ENCODE measurements around the gene ASCC1. TPM values are rescaled to one million over a fixed set of nuclear protein-coding genes. Genes with fewer than 3 reads are reported as not detected.

Gene ASCC1
- total RNA-seq: 10 to 100 TPM; 24.4 to 42.4 (median 35.2) TPM

- Histone ChIP-seq H3K4me3 (peak within 1 kb of the TSS; percentile 48 to 67), H3K36me3 (peaks cover 0 to 32% of the 10 kb centered on the region in 2 donors), H3K4me1 (peaks cover 0 to 77% (median 16%) of the 10 kb centered on the region in 3 donors), H3K27ac (peak within 1 kb of the TSS; percentile 77 to 99 (median 92)), H3K9me3 (no peaks in the 10 kb centered on the region), H3K27me3 (no peaks in the 10 kb centered on the region)
- 0 to 1% methylated on average over 21 to 35 of the region's 64 CpGs for WGBS, 2 donors (ENCODE audit: low coverage in 1 of 2)
- TF ChIP-seq POLR2A (IDR thresholded peaks at IDR 0.05): peak; percentile 87 to 92
- TF ChIP-seq POLR2AphosphoS5 (IDR thresholded peaks at IDR 0.05): peak; percentile 90
- no peak for TF ChIP-seq EP300 (IDR thresholded peaks at IDR 0.05)
- TF ChIP-seq CTCF (IDR thresholded peaks at IDR 0.05): no peak
- ATAC-seq: peak; percentile 97
These were observed at the start of gene ASCC1, which contains the start of gene ANAPC16 for GRCh38 chr10:72215611-72216549. ASCC1 (minus strand) TSS chr10:72216276; CDS start chr10:72213298, 2,978 bp downstream. ANAPC16 (plus strand) TSS chr10:72216012; CDS start chr10:72223915, 7,903 bp downstream.

GRCh38 chr10:72265508-72265907, 49.4 kb upstream of the ASCC1 start:
- Histone ChIP-seq H3K4me3 (no peak overlapping the region), H3K27ac (no peak overlapping the region), H3K4me1 (peaks cover 2 to 30% (median 3%) of the 10 kb centered on the region in 3 donors), H3K36me3 (no peaks in the 10 kb centered on the region), H3K27me3 (no peaks in the 10 kb centered on the region), H3K9me3 (no peaks in the 10 kb centered on the region)
- no peak for TF ChIP-seq EP300 (IDR thresholded peaks at IDR 0.05)
- no peak for TF ChIP-seq POLR2A (IDR thresholded peaks at IDR 0.05)
- no peak for TF ChIP-seq CTCF (IDR thresholded peaks at IDR 0.05)
- TF ChIP-seq POLR2AphosphoS5 (IDR thresholded peaks at IDR 0.05): no peak
- ATAC-seq: no peak
- WGBS, 2 donors (ENCODE audit: low coverage in 1 of 2): 100% methylated on average over 1 of the region's 6 CpGs

GRCh38 chr10:72264536-72264935, 48.5 kb upstream of the ASCC1 start:
- no peaks in the 10 kb centered on the region for H3K27me3 ChIP-seq
- no peak overlapping the region for H3K27ac ChIP-seq
- H3K36me3 ChIP-seq: no peaks in the 10 kb centered on the region
- no peaks in the 10 kb centered on the region for H3K9me3 ChIP-seq
- no peak overlapping the region for H3K4me3 ChIP-seq
- 100% methylated on average over 1 of the region's 1 CpG for WGBS, 2 donors (ENCODE audit: low coverage in 1 of 2)
- ATAC-seq: no peak
- TF ChIP-seq CTCF (IDR thresholded peaks at IDR 0.05) (no peak), POLR2A (IDR thresholded peaks at IDR 0.05) (no peak), EP300 (IDR thresholded peaks at IDR 0.05) (no peak), POLR2AphosphoS5 (IDR thresholded peaks at IDR 0.05) (no peak)
- peaks cover 11 to 39% (median 12%) of the 10 kb centered on the region in 3 donors for H3K4me1 ChIP-seq

- peaks cover 13 to 47% (median 15%) of the 10 kb centered on the region in 3 donors for H3K4me1 ChIP-seq
- no peaks in the 10 kb centered on the region for H3K36me3 ChIP-seq
- H3K4me3 ChIP-seq: no peak overlapping the region
- no peaks in the 10 kb centered on the region for H3K9me3 ChIP-seq
- peak overlapping the region in 1 of 4 donors; percentile 23 for H3K27ac ChIP-seq
- no peaks in the 10 kb centered on the region for H3K27me3 ChIP-seq
- TF ChIP-seq POLR2AphosphoS5 (IDR thresholded peaks at IDR 0.05): peak; percentile 11
- no peak for TF ChIP-seq POLR2A (IDR thresholded peaks at IDR 0.05)
- 61 to 79% methylated on average over 3 to 6 of the region's 6 CpGs for WGBS, 2 donors (ENCODE audit: low coverage in 1 of 2)
- ATAC-seq: no peak
These were observed 47.7 kb upstream of the ASCC1 start for GRCh38 chr10:72263613-72264241.

- no peak for ATAC-seq
These were observed 45.8 kb upstream of the ASCC1 start for GRCh38 chr10:72261784-72262404.

More at GRCh38 chr10:72261784-72262404, 45.8 kb upstream of the ASCC1 start:
- peaks cover 13 to 59% (median 20%) of the 10 kb centered on the region in 3 donors for H3K4me1 ChIP-seq
- H3K36me3 ChIP-seq: no peaks in the 10 kb centered on the region
- TF ChIP-seq EP300 (IDR thresholded peaks at IDR 0.05): no peak
- TF ChIP-seq CTCF (IDR thresholded peaks at IDR 0.05): no peak
- no peak for TF ChIP-seq POLR2AphosphoS5 (IDR thresholded peaks at IDR 0.05)
- TF ChIP-seq POLR2A (IDR thresholded peaks at IDR 0.05): no peak
- WGBS, 2 donors (ENCODE audit: low coverage in 1 of 2): 89% methylated on average over 6 of the region's 7 CpGs; no CpG with 5 or more reads in 1 of the 2 donors
- H3K4me3 ChIP-seq: no peak overlapping the region
- no peaks in the 10 kb centered on the region for H3K27me3 ChIP-seq
- no peaks in the 10 kb centered on the region for H3K9me3 ChIP-seq
- H3K27ac ChIP-seq: peak overlapping the region in 3 of 4 donors; percentile 92 to 94 (median 92)

Data from gastroesophageal sphincter (tissue), 4 donors.